HG03108 (cell line): ENCODE results near the gene MAP4K3.
A peak's percentile ranks its signal among the peaks of the same experiment; 100 is the strongest.
"Not testable (repeated sequence)": the region's sequence is repeated elsewhere in the genome, so short reads cannot be mapped to it uniquely, and the experiment has no call there.

Experiments used
- ATAC-seq: cut with Tn5 transposase; IDR thresholded peaks from one replicate; pipeline ENCODE4 v1.9.1; 2021; ENCODE audit warnings: moderate library complexity; ENCODE audit not compliant: unreplicated experiment

MAP4K3 gene

GRCh38 chr2:39244963-39245625 is 192.0 kb downstream of the MAP4K3 start:
- not testable (repeated sequence) for ATAC-seq

DNA sequence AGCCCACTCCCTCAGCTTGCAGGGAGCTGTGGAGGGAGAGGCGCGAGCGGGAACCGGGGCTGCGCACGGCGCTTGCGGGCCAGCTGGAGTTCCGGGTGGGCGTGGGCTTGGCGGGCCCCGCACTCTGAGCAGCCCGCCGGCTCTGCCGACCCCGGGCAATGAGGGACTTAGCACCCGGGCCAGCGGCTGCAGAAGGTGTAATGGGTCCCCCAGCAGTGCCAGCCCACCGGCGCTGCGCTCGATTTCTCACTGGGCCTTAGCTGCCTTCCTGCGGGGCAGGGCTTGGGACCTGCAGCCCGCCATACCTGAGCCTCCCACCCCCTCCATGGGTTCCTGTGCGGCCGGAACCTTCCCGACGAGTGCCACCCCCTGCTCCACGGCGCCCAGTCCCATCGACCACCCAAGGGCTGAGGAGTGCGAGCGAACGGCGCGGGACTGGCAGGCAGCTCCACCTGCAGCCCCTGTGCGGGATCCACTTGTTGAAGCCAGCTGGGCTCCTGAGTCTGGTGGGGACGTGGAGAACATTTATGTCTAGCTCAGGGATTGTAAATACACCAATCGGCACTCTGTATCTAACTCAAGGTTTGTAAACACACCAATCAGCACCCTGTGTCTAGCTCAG is 192.7 kb downstream of the MAP4K3 start:
- not testable (repeated sequence) for ATAC-seq

- ATAC-seq, result no peak
Observed at GRCh38 chr2:39243469-39244123, 193.5 kb downstream of the MAP4K3 start, which contains the start of gene CDKL4. TSS of gene CDKL4 (minus strand) at chr2:39243970.

DNA sequence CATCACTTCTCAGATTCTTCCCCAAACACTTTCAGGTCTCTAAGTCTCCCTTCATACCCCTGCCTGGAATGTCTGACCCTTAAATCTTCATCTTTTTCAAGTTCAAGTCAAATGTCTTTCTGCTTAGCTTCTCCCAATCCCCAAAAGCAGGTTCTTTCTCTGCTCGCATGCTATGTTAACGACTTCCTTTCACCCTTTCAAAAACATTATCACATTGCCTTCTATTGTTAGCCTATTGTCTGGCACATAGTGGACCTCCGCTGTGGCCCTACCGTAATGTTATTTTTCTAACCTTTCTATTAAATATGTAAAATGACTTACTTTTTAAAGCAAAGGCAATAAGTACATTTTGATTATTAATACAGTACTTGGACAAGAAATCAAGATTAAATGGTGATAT is 195.5 kb downstream of the MAP4K3 start:
- ATAC-seq, result no peak

GRCh38 chr2:39240758-39241157 is 196.3 kb downstream of the MAP4K3 start:
- ATAC-seq, result no peak

DNA sequence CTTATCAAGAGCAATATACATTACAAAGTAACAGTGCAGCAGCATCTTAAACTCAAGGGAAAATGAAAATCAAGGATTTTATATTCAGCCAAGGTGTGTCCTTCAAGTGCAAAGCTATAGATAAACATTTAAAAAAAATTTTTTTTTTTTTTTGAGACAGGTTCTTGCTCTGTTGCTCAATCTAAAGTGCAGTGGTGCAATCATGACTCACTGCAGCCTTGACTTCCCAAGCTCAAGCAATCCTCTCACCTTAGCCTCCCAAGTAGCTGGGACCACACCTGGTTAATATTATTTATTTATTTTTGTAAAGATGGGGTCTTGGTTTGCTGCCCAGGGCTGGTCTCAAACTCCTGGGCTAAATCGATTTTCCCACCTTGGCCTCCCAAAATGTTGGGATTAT is 202.3 kb downstream of the MAP4K3 start:
- no peak for ATAC-seq

DNA sequence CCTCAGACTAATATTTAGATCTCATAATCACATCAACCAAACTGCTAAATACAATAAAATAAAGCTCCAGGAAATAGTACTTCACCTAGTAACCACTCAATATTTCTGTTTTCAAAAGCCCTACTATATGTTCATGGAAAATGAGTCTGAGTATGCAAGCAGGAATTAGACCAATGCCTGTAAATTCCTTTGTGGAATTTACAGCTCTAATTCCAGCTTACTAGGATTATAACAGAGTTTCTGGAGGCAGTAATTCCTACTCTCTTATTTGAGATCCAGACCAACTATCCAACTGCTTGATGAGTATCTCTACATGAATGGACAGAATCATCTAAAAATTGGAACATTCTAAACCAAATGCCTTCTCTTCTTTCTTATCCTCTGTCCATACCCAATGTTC is 204.9 kb downstream of the MAP4K3 start:
- no peak for ATAC-seq

DNA sequence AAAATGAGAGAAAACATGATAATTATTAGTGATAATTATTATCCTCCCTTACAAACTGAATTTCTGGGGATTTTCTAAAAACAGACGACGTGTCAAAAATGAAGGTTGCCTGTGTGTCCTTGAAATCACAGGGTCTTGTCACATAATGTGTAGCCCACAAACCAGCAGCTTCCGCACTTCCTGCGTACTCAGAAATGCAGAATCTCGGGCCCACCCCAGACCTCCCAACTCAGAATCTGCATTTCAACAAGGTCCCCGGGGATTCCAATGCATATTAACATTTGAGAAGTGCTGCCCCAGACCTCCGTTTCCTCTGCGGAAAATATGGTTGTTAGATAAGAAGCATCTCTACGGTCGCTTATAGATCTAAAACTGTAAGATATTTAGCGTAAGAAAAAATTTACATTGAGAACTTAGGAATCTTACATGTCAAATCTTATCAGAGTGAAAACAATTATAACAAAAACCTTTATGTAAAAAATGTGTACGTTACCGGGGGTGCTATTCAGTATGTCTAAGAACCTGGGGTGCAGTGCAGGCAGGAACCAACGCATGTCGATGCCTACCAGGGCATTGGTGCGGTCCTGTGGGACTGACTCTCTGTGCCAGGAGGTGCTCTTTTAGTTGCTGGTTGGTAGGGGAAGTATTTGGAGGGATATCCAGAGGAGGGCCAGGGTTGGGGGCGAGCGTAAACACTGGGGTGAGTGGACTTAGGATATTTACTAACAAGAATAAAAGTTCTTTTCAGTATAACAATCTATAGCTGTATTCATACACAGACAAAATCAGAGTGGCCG is 208.5 kb downstream of the MAP4K3 start:
- ATAC-seq, result peak; percentile 21

DNA sequence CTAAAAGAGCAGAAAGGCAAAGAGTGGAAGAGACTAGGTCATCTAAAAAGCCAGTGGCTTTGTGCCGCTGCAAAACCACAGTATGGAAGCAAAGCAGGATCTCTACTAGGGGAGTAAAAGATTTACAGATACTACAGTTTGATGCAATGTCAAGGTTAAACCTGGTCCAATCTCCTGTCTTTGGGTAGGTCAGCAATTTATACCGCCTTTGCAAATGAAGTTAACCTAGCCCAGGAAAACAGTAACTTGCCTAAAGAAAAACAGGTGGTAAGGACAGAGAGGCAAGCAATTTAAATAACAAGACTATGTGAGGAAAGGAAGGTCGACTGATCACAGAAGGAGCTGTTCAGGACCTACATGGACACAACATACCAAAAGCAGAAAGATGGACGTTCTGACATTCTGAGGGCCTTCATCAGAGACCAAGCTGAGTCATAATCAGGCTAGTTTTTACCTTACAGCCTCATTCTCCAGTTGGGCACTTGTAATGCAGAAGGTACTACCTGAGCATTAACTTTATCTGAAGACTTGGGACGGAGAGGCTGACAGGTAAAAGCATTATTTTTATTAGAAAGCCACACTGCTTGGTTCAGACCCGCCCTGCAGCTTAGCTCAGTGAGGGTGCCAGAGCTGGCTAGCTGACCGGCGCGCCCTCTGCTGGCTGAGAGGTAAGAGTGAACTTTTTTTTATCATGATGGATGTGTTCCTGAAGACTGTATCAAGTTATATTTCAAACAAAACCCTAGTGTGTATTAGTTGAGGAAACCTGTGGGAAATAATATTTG is 209.3 kb downstream of the MAP4K3 start:
- ATAC-seq, result peak; percentile 77

- no peak for ATAC-seq
Observed at GRCh38 chr2:39225567-39225966, 211.5 kb downstream of the MAP4K3 start.

DNA sequence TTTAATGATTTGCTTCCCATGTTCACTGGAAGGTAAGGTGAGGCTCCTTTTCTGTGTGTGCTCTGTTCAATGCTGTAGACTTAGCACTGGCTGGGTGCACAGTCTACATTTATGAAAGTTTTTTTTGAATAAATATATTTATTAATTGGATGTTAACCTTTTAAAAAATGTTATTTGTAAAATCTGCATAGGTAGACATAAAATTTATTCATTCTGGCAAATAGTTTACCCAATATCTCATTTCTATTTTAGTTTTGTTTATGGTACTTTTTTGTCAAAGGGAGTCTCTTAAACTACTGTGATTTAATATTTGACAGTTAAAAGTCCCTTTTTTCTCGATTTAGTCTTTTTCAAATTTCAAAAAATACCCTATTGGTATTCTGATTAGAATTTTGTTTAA is 213.2 kb downstream of the MAP4K3 start:
- ATAC-seq, result no peak

GRCh38 chr2:39221459-39221858 is 215.6 kb downstream of the MAP4K3 start:
- no peak for ATAC-seq

DNA sequence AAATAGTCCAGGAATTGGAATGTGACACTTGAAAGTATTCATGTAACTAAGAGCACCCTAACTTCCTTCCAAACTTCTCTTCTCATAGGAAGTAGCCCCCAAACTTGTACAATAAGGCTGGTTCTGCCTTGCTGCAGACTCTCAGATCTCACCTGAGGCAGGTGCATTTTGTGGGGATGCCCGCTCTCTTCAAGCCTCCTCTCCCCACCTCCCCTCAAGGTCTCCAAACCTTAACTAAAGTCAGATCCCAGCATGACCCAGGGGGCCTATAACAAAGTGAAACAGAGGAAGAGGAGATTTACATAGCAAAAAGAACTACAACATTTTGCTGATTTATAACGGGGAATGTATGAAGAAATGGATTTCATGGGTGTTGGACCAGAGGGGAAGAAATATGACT is 216.9 kb downstream of the MAP4K3 start:
- ATAC-seq, result no peak

DNA sequence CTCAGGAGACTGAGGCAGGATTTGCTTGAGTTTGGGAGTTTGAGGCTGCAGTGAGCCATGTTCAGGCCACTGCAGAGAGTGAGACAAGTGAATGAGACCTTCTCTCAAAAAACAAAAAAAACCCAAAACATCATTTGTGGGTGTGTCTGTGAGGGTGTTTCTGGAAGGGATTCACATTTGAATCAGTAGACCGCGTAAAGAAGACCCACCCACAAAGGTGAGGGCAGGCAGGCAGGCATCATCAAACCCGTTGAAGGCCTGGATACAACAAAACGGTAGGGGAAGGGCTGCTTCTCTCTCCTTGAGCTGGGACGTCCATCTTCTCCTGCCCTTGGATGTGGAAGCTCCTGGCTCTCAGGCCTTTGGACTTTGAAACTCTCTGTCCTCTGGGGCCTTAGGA is 218.7 kb downstream of the MAP4K3 start:
- no peak for ATAC-seq

DNA sequence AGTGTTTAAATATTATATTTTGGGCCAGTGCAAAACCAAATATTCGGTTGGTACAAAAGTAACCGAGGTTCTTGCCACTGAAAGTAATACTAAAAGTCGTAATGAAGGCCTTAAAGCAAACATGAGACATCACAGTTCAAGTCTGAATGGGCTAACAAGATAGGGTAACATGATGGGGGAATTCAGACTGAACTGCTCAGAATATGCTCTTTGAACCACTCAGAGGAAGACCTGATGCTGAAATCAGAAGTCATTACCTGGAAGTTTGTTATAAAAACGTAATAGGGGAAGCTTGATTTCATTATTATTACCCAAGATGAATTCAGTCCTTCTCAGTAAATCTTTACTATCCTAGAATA is 219.9 kb downstream of the MAP4K3 start:
- no peak for ATAC-seq

GRCh38 chr2:39216346-39217191 is 220.5 kb downstream of the MAP4K3 start:
- no peak for ATAC-seq

- ATAC-seq, result no peak
Observed at GRCh38 chr2:39215545-39215944, 221.5 kb downstream of the MAP4K3 start.

- ATAC-seq, result no peak
Observed at GRCh38 chr2:39213015-39213414, 224.1 kb downstream of the MAP4K3 start.

DNA sequence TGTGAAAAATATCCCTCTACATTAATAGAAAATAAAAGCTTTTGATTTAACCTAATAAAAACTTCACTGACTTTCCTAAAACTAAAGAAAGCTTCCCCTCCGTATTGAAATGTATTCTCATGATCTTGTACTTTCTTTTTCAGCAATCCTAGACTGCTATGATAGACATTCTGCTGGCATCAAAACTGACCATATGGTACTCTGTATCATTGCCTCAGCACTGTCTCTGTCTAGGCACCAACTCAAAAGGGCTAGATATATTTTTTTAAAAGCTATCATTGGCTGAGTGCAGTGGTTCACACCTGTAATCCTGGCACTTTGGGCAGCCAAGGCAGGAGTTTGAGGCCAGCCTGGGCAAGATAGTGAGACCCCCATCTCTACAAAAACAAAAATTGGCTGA is 226.2 kb downstream of the MAP4K3 start:
- ATAC-seq, result no peak

DNA sequence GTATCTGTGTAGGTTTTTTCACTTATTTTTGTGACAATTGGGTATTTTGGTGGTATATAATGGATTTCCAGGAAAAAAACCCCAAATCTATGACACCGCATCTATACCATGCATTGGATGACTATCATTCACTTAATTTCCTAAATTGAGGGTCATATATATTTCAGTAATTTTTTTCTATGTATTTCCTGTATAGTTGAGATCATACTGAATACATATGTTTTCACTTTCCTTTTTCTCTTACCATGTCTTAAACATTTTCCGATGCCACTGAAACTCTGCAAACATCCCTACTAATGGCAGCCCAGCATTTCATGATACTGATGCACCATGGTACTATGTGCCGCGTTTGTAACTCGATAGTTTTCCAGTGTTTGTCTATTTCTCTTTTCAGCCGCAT is 233.7 kb downstream of the MAP4K3 start:
- ATAC-seq, result no peak
